ENCODE results near the gene OR52L1.
A peak's percentile ranks its signal among the peaks of the same experiment; 100 is the strongest.
"Not testable (repeated sequence)": the region's sequence is repeated elsewhere in the genome, so short reads cannot be mapped to it uniquely, and the experiment has no call there.

Gene OR52L1

DNA sequence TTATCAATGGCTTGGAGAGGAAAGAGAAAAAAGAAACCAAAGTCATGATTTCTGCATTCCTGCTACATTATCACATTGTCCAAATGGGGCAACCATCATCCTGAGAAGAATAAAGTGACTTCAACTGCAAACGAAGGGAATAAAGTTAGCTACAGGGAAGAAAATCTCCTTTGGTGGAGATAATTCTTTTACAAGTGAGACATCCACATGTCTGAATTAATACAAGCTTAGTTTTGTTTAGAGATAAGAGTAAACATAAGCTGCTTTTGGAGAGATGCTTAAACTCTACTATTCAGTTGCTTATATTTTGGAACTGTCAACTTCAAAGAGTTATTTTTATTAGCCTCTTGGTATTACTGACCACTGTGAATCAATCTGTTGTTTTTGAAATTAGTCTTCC is at the start of gene OR52L1:
OR52L1 (minus strand) TSS at position 101 of the 400 bp plus-strand sequence; CDS start at position 46, 55 bp downstream.
- no peak for DNase-seq

GRCh38 chr11:6030708-6031405 is 44.1 kb upstream of the OR52L1 start, which contains the start of gene OR56A1:
OR56A1 (minus strand) TSS chr11:6030758; CDS start chr11:6027692, 3,066 bp downstream.
- no peak for DNase-seq

GRCh38 chr11:6027501-6027900 is 40.7 kb upstream of the OR52L1 start:
- DNase-seq: no peak

DNA sequence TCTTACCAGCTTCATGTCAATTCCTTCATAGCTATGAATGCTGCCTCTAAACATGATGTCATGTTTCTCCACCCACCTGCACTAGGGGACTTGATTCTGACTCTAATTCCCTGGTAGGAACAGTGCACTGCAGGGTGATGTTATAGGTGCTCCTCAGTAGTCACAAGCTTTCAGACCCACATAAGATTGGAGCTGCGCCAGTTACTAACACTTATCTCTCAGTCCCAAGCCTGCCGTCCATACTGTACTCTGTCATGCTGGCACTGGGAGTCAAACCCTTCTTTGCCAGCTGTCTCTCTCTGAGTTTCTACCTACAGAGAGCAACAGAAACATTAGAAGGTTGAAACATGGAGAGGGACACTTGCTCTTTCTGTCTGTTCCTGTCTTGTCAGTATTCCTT is 38.3 kb upstream of the OR52L1 start:
- DNase-seq: no peak

DNA sequence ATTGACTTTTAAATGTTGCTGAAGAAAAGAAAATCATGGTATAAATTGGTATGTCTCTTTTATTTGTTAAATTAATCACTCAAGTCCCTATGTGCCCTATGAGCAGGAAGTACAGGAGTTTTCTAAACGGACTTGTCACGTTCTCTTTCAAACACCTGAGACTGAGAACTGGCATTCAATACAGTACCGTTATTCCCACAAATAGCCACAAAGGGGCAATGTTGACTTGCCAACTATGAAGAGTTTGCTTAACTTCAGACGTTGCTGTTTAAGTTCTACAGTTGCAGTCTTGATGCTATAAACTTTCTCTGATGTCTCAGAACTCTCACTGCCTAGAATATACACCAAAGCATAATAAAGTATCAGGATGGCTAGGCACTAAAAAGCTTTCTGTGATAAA is 36.2 kb upstream of the OR52L1 start:
- peak; percentile 49 for DNase-seq

DNA sequence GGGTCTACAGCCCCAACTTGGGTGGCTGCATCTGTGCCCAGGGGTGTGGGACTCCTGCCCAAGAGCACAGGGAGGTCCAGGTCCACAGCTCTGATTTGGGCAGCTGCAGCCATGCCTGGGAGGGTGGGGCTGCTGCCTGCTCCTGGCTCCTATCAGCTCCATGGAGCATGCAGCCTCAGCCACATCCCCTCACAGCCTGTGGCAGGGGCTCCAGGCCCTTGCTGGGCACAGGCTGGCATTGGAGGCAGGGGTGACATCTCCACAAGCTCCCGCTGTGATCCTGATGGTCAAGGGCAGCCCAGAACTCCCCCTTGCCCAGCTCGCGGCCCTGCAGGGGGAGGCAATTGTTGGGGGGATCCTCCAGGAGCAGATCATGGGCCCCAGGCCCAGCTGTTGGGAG is 26.3 kb upstream of the OR52L1 start:
- no peak for DNase-seq

DNA sequence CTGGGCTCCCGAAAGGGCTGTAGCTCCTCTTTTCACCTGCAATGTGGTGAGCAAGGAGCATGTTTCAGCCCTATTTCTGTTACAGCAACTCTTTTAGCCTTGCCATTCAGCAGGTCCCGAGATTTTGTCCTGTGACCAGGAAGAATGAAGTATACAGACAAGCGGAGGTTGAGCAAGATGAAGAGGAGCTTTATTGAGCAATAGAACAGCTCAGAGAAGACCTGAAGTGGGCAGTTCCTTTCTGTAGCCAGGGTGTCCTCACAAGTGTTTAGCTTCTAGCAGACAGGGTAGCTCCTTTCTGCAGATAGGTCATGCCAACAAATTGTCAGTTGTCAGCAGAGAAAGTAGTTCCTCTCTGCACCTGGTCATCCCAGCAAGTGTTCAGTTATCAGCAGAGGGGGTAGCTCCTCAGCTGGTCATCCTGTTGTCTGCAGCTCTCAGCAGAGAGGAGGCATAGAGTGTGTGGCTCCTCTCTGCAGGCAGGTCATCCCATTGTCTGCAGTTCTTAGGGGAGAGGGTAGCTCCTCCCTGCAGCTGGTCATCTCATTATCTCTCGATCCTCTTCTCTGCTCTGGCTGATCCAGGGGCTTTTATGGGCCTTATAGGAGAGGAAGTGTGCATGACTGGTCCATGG is 25.4 kb upstream of the OR52L1 start:
- DNase-seq: no peak

- DNase-seq: no peak
These were observed 20.1 kb upstream of the OR52L1 start, which contains the start of gene OR56A4 for GRCh38 chr11:6006846-6007245. OR56A4 (minus strand) TSS chr11:6006946; CDS start chr11:6002992, 3,954 bp downstream.

GRCh38 chr11:6006395-6006794 is 19.6 kb upstream of the OR52L1 start:
- no peak for DNase-seq

- no peak for DNase-seq
These were observed 15.5 kb upstream of the OR52L1 start for GRCh38 chr11:6002202-6002699.

- no peak for DNase-seq
These were observed 8.0 kb upstream of the OR52L1 start for GRCh38 chr11:5994791-5995190.

- no peak for DNase-seq
These were observed 5.9 kb upstream of the OR52L1 start for GRCh38 chr11:5992604-5993251.

- DNase-seq: no peak
These were observed 5.4 kb upstream of the OR52L1 start for GRCh38 chr11:5992150-5992549.

DNA sequence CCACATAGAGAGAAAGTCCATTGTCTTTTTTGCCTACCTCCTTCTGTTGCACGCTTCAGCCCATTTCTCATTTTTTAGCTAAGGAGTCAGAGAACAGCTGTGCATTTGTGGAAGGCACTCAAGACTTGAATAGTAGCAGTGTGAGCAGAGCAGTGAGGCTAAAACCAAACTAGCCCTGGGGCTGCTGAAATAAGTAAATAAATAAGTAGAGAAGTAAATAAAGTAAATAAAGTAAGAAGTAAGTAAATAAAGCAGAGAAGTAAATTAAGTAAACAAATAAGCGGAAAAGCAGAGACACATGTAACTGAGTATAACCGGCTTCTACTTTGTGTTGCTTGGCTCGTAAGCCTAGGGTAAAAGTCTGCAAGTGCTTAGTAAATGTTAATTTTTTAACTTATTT is 2.4 kb upstream of the OR52L1 start:
- no peak for DNase-seq

DNA sequence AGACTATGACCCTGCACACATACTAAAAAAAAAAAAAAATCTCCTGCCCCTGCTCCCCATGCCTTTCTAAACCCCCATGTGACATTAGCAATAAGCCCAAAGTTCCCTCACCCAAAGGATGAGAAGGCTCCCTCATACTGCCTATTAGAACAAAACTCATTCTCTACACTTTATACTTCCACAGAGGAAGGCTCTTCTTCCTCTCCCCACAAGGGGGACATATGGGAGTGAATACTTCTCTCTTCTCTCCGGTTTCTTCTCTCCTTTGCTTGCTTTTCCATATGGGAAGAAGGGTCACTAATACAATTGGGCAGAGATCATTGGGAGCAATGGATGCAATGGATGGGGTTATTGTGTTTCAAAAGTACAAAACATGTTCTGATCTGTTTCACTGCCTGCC is 3.3 kb downstream of the OR52L1 start:
- no peak for DNase-seq

- peak; percentile 2 for DNase-seq
These were observed 13.3 kb downstream of the OR52L1 start for GRCh38 chr11:5973530-5973929.

DNA sequence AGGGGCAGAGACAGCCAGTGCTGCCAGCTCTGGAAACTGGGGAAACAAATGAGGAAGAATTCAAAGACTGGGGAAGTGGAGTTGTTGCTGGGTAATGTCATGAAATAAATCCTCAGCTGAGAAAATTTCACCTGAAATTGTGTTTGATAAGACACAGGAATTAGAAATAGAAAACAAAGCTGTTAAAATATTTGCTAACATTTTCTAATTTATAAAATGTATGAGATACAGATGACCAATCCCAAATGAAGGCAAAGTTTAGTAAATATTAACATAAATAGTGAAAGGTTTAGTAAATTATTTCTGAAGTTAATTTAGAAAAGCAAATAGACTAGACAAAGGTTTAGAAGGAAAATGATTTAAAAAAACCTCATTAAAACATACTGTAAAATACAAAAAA is 18.4 kb downstream of the OR52L1 start, which contains the start of gene OR56A5:
OR56A5 (minus strand) TSS at position 101 of the 400 bp plus-strand sequence; CDS start at position 101, 0 bp downstream.
- no peak for DNase-seq

DNA sequence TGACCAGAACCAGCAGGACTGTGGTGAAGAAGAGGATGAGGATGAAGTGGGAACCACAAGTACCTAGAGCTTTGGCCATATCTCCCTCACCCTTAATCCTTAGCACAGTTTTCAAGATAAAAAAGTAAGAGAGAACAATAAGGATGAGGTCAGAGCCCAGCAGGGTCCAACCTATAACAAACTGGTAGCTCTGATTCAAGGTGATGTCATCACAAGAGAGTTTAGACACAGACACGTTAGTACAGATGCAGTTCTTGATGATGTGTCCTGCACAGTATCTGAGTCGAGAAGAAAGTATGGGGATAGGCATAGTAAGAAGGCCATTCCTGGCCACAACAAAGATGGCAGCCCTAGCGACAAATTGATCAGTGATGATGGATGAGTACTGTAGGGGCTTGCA is 19.1 kb downstream of the OR52L1 start:
- DNase-seq: no peak

- DNase-seq: no peak
These were observed 19.8 kb downstream of the OR52L1 start for GRCh38 chr11:5966958-5967357.

DNA sequence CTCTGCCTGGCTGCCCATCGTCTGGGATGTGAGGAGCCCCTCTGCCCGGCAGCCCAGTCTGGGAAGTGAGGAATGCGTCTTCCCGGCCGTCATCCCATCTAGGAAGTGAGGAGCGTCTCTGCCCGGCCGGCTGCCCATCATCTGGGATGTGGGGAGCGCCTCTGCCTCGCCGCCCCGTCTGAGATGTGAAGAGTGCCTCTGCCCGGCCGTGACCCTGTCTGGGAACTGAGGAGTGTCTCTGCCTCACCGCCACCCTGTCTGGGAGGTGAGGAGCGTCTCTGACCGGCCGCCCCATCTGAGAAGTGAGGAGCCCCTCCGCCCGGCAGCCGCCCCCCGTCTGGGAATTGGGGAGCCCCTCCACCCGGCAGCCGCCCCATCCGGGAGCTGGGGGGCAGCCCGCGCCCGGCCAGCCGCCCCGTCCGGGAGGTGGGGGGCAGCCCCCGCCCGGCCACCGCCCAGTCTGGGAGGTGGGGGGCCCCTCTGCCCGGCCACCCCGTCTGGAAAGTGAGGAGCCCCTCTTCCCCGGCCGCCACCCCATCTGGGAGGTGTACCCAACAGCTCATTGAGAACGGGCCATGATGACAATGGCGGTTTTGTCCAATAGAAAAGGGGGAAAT is 26.0 kb downstream of the OR52L1 start:
- DNase-seq: not testable (repeated sequence)

- DNase-seq: no peak
These were observed 31.2 kb downstream of the OR52L1 start for GRCh38 chr11:5955586-5955985.

- no peak for DNase-seq
These were observed 44.8 kb downstream of the OR52L1 start, which contains the start of gene OR56A3 for GRCh38 chr11:5941951-5942350. OR56A3 (plus strand) TSS chr11:5942251; CDS start chr11:5947347, 5,096 bp downstream.

DNA sequence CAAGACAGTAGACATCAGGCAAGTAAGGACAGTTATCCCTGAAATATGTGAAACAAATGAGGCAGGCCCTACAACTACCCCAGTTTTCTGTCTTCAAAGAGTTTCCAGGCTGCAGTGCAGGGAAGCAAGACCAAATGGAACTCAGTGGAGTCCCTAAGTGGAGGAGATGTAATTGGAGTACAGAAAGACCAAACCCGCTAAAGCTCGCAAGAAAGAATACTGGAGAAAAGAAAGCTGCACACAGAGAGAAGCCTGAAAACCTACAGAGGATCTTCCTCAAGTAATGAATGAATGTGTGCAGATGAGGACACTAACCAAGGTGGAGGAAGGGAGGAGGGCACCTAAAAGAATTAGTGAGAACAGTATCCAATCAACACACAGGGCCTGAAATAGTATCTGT is 46.0 kb downstream of the OR52L1 start:
- DNase-seq: no peak

All from CD4-positive, alpha-beta T cell treated with Interleukin-10 for 1 hour (primary cell).